DND-41 (cell line): ENCODE results near the gene FAM168B.

Source experiments
- ATAC-seq: fragments of 200-7000 bp; cut with Tn5 transposase; 3 replicates; pipeline ENCODE4 v1.9.1; 2021; ENCODE audit warnings: low read depth; ENCODE audit not compliant: insufficient read depth
- DNase-seq: peaks from one replicate; pipeline ENCODE4 v3.0.0-alpha.2; 2020
- H2AFZ ChIP-seq: 2 replicates; pipeline ENCODE4 v1.6.0; 2012; ENCODE audit warnings: low read depth, low read length
- H3K27ac ChIP-seq: 2 replicates; pipeline ENCODE4 v1.5.1; 2012; ENCODE audit warnings: low read length, inconsistent platforms
- H3K27me3 ChIP-seq: fragments of 200-600 bp; sonication (generic); 2 replicates; pipeline ENCODE4 v1.6.0; 2012; ENCODE audit warnings: low read length, mild to moderate bottlenecking, inconsistent platforms; ENCODE audit not compliant: insufficient read depth, poor library complexity
- H3K36me3 ChIP-seq: 2 replicates; pipeline ENCODE4 v1.5.1; 2012; ENCODE audit warnings: low read length, inconsistent platforms; ENCODE audit not compliant: insufficient read depth
- H3K4me1 ChIP-seq: 2 replicates; pipeline ENCODE4 v1.5.1; 2012; ENCODE audit warnings: mild to moderate bottlenecking, low read length; ENCODE audit not compliant: insufficient read depth
- H3K4me2 ChIP-seq: 2 replicates; pipeline ENCODE4 v1.6.0; 2012; ENCODE audit warnings: mild to moderate bottlenecking, moderate library complexity, low read length, inconsistent platforms; ENCODE audit not compliant: insufficient read depth
- H3K4me3 ChIP-seq, 2 experiments: fragments of 200-600 bp in 1 of 2; shearing (Covaris generic) in 1 of 2; 2 replicates each; pipeline ENCODE4 v1.5.1; 2012 to 2016; ENCODE audit warnings: inconsistent platforms in 2 of 2, low read length in 2 of 2, mild to moderate bottlenecking in 2 of 2, low read depth in 1 of 2, moderate library complexity in 1 of 2
- H3K79me2 ChIP-seq: 2 replicates; pipeline ENCODE4 v1.6.0; 2012; ENCODE audit warnings: low read length, inconsistent platforms; ENCODE audit not compliant: insufficient read depth
- H3K9ac ChIP-seq: 2 replicates; pipeline ENCODE4 v1.6.0; 2012; ENCODE audit warnings: low read depth, mild to moderate bottlenecking, inconsistent platforms, low read length, moderate library complexity
- H3K9me3 ChIP-seq: 2 replicates; pipeline ENCODE4 v1.5.1; 2012; ENCODE audit warnings: low read length, moderate library complexity, mild to moderate bottlenecking, inconsistent platforms; ENCODE audit not compliant: insufficient read depth, severe bottlenecking
- H4K20me1 ChIP-seq: 2 replicates; pipeline ENCODE4 v1.6.0; 2012; ENCODE audit warnings: low read length; ENCODE audit not compliant: insufficient read depth
- EZH2 ChIP-seq: IDR thresholded peaks from 3 replicates; pipeline ENCODE4 v1.6.1; 2012; ENCODE audit warnings: borderline replicate concordance, low read depth, mild to moderate bottlenecking, moderate library complexity, low read length, inconsistent platforms; ENCODE audit not compliant: severe bottlenecking
- TF ChIP-seq, protein P1 (sequence below): IDR thresholded peaks from 2 replicates; pipeline ENCODE4 v1.5.1; 2012; ENCODE audit warnings: borderline replicate concordance, low read length, moderate library complexity, mild to moderate bottlenecking; ENCODE audit not compliant: poor library complexity, severe bottlenecking; ENCODE audit errors: extremely low read depth

The FAM168B gene

GRCh38 chr2:131126436-131126835, 33.2 kb upstream of the FAM168B start:
- no peak overlapping the region for H3K4me3 ChIP-seq
- no peaks in the 10 kb centered on the region for H3K9me3 ChIP-seq
- H3K36me3 ChIP-seq, result peaks cover 81% of the 10 kb centered on the region
- peaks cover 28% of the 10 kb centered on the region for H3K79me2 ChIP-seq
- DNase-seq, result no peak
- no peak overlapping the region for H2AFZ ChIP-seq
- H3K27me3 ChIP-seq, result no peaks in the 10 kb centered on the region
- no peaks in the 10 kb centered on the region for H3K4me1 ChIP-seq
- no peak for ATAC-seq
- H3K9ac ChIP-seq, result no peak overlapping the region
- no peak for TF ChIP-seq EZH2
- TF ChIP-seq, protein P1, sequence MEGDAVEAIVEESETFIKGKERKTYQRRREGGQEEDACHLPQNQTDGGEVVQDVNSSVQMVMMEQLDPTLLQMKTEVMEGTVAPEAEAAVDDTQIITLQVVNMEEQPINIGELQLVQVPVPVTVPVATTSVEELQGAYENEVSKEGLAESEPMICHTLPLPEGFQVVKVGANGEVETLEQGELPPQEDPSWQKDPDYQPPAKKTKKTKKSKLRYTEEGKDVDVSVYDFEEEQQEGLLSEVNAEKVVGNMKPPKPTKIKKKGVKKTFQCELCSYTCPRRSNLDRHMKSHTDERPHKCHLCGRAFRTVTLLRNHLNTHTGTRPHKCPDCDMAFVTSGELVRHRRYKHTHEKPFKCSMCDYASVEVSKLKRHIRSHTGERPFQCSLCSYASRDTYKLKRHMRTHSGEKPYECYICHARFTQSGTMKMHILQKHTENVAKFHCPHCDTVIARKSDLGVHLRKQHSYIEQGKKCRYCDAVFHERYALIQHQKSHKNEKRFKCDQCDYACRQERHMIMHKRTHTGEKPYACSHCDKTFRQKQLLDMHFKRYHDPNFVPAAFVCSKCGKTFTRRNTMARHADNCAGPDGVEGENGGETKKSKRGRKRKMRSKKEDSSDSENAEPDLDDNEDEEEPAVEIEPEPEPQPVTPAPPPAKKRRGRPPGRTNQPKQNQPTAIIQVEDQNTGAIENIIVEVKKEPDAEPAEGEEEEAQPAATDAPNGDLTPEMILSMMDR, result no peak
- H4K20me1 ChIP-seq, result peaks cover 21% of the 10 kb centered on the region
- no peak overlapping the region for H3K4me2 ChIP-seq
- no peak overlapping the region for H3K27ac ChIP-seq

- ATAC-seq (no peak), DNase-seq (no peak)
- H3K4me1 ChIP-seq, result no peaks in the 10 kb centered on the region
- no peak overlapping the region for H2AFZ ChIP-seq
- no peaks in the 10 kb centered on the region for H3K27me3 ChIP-seq
- peaks cover 31% of the 10 kb centered on the region for H4K20me1 ChIP-seq
- peaks cover 82% of the 10 kb centered on the region for H3K36me3 ChIP-seq
- H3K4me2 ChIP-seq, result no peak overlapping the region
- no peak overlapping the region for H3K4me3 ChIP-seq
- TF ChIP-seq, protein P1, result no peak
- no peak for TF ChIP-seq EZH2
- no peaks in the 10 kb centered on the region for H3K9me3 ChIP-seq
- no peak overlapping the region for H3K9ac ChIP-seq
- H3K79me2 ChIP-seq, result peaks cover 37% of the 10 kb centered on the region
- no peak overlapping the region for H3K27ac ChIP-seq
These were observed 32.0 kb upstream of the FAM168B start for GRCh38 chr2:131125195-131125757.

DNA sequence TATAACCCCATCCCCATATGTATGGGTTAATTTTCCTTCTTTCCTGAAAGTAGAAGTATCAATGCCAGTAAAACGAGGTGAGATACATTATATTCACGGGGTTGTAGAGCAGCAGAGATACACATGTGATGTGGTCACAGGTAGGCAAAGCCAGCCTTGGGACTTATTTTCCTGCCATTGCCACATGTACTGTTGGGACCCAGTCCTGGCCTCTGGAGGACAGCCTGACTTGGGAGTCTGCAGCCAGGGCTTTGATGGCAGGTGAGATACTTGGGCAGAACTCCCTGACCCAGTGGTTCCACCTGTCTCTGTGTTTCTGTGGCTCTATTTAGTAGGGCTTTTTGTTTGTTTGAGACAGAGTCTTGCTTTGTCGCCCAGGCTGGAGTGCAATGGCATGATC, 29.9 kb upstream of the FAM168B start:
- Histone ChIP-seq H3K79me2 (peaks cover 58% of the 10 kb centered on the region), H3K27me3 (no peaks in the 10 kb centered on the region), H3K4me3 (no peak overlapping the region), H3K4me1 (no peaks in the 10 kb centered on the region), H3K4me2 (no peak overlapping the region), H2AFZ (no peak overlapping the region), H3K9me3 (no peaks in the 10 kb centered on the region), H3K9ac (no peak overlapping the region), H3K36me3 (peaks cover 63% of the 10 kb centered on the region), H4K20me1 (peaks cover 42% of the 10 kb centered on the region), H3K27ac (no peak overlapping the region)
- no peak for ATAC-seq
- no peak for TF ChIP-seq EZH2
- TF ChIP-seq, protein P1, result no peak
- no peak for DNase-seq
